Endothelial cell of umbilical vein (primary cell): Measurements from ENCODE around the gene CREBL2.
"Not testable (repeated sequence)": the region's sequence is repeated elsewhere in the genome, so short reads cannot be mapped to it uniquely, and the experiment has no call there.

Experiments used
- POLR2A ChIP-seq: IDR thresholded peaks from 2 replicates; pipeline ENCODE4 v1.6.1; 2012; ENCODE audit warnings: low read depth, mild to moderate bottlenecking, control low read depth, low read length
- POLR2AphosphoS5 ChIP-seq: IDR thresholded peaks from 2 replicates; pipeline ENCODE4 v1.6.1; 2012; ENCODE audit warnings: low read depth, mild to moderate bottlenecking, control low read depth, low read length, moderate library complexity; ENCODE audit not compliant: insufficient read depth
- TF ChIP-seq, protein P1 (sequence below), 2 donors: IDR thresholded peaks; 1 replicate in 1 of 2; 2 replicates in 1 of 2; pipeline ENCODE4 v1.5.1; 2011; ENCODE audit warnings: low read length in 2 of 2, mild to moderate bottlenecking in 2 of 2, moderate library complexity in 2 of 2, control low read depth in 1 of 2, inconsistent platforms in 1 of 2, low read depth in 1 of 2; ENCODE audit not compliant: insufficient read depth in 1 of 2; ENCODE audit errors: extremely low read depth in 1 of 2

DNA sequence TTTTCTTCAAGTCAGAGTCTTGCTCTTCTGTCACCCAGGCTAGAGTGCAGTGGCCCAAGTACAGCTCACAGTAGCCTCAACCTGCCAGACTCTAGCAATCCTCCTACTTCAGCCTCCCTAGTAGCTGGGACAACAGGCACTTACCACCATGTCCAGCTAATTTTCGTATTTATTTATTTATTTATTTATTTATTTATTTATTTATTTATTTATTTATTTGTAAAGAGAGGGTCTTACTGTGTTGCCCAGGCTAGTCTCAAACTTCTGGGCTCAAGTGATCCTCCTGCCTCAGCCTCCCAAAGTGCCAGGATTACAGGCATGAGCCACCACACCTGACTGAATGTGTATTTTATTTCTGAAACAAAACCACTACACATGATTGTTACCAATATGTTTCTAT lies 31.0 kb upstream of the CREBL2 start:
- TF ChIP-seq, protein P1, sequence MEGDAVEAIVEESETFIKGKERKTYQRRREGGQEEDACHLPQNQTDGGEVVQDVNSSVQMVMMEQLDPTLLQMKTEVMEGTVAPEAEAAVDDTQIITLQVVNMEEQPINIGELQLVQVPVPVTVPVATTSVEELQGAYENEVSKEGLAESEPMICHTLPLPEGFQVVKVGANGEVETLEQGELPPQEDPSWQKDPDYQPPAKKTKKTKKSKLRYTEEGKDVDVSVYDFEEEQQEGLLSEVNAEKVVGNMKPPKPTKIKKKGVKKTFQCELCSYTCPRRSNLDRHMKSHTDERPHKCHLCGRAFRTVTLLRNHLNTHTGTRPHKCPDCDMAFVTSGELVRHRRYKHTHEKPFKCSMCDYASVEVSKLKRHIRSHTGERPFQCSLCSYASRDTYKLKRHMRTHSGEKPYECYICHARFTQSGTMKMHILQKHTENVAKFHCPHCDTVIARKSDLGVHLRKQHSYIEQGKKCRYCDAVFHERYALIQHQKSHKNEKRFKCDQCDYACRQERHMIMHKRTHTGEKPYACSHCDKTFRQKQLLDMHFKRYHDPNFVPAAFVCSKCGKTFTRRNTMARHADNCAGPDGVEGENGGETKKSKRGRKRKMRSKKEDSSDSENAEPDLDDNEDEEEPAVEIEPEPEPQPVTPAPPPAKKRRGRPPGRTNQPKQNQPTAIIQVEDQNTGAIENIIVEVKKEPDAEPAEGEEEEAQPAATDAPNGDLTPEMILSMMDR (IDR thresholded peaks at IDR 0.05; ENCODE audit: extremely low read depth in 1 of 2, insufficient read depth in 1 of 2, low read depth in 1 of 2, low read length in 2 of 2), result not testable (repeated sequence)
- not testable (repeated sequence) for TF ChIP-seq POLR2AphosphoS5, POLR2A
